ENCODE measurements around the gene PLA2G3.
"Not testable (repeated sequence)": the region's sequence is repeated elsewhere in the genome, so short reads cannot be mapped to it uniquely, and the experiment has no call there.

Gene PLA2G3

GRCh38 chr22:31122196-31122531 lies 18.1 kb downstream of the PLA2G3 start:
- no peak for DNase-seq

DNA sequence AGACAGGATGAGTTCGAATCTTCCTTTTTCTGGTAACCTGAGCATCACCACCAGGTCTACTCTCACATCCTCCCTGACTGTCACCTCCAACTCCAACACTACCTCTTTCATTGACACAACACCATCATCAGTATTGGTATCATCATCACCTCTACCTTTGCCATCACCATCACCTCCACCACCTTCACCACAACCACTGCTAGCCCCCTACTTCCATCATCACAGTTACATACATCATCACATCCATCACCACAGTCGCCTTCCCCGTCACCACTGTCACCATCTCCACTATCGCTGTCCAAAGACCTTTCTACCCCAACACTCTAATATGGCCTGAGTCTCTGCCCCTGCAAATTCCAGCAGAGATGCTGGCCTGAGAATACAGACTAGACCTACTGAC lies 18.9 kb downstream of the PLA2G3 start:
- DNase-seq: no peak

GRCh38 chr22:31120642-31121041 lies 19.7 kb downstream of the PLA2G3 start:
- no peak for DNase-seq

- no peak for DNase-seq
Observed at GRCh38 chr22:31120230-31120629, 20.1 kb downstream of the PLA2G3 start.

DNA sequence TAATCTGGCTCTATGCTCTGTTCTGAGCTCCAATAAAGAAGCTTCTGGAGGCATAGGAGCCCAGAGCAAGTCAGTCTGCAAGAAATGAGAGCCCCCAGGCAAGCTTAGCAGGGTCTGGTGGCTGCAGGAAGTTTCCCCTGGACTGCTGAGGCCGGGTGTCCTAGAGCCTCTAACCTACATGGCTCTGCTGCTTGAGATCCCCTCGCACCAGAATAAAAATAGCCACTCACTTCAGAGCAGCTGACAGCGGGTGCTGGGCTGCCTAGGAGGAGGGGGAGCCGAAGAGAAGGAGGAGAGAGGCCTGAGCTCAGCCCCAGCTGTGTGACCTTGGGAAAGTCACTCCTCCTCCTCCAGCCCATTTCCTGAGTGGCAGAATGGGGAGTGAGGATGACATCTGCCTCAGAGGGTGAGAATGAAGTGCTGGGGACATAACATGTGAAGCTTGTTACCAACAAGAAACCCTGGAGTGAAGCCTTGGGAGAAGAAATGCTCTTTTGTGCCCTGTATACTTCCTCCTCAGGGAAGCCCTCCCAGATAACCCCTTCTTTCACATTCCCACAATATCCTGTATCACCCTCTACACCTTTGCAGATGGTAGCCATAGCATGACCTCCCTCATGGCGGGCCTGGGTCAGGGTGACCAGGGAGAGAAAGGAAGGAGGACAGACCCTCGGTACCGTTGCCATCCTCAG lies 21.1 kb downstream of the PLA2G3 start:
- no peak for DNase-seq

DNA sequence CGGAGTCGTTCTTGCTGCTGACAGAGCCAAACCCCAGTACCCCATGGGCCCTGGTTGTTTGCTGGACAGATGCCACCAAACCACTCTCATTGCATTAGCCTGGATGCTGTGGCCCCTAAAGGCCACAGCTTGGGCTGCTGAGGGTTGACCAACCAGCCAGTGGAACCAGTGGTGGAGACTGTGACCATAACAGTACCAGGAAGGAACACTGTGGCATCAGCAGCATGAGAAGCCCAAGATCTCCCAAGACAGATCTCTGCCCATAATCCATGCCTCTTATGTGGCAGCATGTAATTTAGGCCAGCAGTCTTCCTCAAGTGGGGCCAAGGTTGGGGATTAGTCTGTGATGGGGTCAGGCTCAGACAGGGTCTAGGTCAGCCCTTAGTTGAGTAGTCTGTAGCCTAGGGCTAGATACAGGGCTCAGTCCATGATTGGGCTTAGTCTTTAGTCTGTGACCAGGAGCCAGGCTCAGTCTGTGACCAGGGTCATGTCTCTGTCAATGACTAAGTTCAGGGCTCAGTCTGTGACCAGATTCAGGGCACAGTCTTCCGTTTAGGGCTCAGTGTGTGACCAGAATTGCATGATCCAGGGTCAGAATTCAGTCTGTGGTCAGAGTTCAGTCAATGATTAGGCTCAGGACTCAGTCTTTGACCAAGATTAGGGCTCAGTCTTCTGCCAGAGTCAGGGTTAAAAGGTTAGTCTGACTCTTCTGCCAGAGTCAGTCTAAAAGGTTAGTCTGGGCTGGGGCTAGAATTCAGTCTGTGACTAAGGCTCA lies 22.1 kb downstream of the PLA2G3 start:
- no peak for DNase-seq

GRCh38 chr22:31112547-31113091 lies 27.7 kb downstream of the PLA2G3 start:
- DNase-seq: not testable (repeated sequence)

DNA sequence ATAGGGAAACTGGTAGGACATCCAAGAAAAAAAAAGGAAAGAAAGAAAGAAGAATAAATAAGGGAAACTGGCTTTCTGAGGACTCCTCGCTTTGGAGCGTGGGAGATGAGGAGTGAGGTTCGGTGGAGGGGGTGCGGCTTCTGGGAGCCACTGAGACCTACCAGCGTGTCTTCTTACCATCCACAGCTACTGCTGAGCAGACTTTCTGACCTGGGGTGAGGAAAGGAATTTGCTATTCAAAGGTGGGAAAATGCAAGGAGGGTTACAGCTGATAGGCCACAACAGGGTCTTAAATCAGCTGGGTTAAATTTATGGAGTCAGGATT lies 32.5 kb downstream of the PLA2G3 start:
- no peak for DNase-seq

GRCh38 chr22:31107178-31107893 lies 33.0 kb downstream of the PLA2G3 start, which contains the start of gene SELENOM:
Gene SELENOM, minus strand, starts transcription at chr22:31107568. Its CDS starts 63 bp downstream, at chr22:31107505.
- no peak for DNase-seq

DNA sequence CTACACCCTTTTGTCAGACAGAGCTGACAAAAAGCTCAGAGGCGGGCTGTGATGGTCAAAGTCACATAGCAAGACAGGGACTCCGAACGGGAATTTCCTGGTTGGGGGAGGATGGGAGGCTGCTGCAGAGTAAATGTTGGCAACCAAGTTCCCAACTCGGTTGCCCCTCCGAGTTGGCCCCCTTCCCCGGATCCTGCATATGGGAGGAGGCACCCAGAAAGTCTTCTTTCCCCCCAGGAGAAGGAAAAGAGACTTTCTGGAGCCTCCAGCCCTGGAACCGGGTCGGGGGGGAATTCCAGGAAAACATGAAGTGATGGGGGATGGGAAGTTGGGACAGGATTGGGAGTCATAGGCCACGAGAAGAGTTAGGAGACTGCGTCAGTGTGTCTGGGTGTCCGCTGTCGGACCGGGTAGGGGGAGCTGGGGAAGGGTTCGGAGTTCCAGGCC lies 33.6 kb downstream of the PLA2G3 start:
- no peak for DNase-seq

DNA sequence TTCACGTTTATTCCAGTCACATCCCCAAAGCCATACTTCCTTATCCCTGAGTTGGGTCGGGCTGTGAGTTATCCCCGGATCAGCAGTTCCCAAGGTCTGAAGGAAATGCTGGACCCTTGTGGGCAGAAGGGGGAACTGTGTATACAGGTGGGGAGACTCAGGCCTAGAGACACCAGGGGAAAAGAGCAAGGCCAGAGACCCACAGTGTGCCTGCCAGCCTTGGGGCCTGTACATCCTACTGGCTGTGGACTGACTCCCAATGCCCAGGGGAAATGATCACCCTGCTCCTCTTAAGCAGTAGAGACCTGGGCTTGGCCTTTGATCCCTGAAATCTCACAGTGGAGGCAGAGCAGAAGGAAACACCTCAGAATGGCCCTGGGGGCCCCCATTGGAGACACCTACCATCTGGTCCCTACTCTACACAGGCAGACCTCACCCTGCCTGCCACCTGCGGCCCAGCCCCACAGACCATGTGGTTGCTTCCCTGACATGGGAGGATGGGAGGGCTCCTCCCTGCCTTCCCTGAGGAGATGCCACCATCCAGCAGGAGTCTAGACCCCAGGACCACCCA lies 34.2 kb downstream of the PLA2G3 start:
- no peak for DNase-seq

- no peak for DNase-seq
Observed at GRCh38 chr22:31105282-31105929, 34.9 kb downstream of the PLA2G3 start.

- DNase-seq: no peak
Observed at GRCh38 chr22:31104869-31105268, 35.4 kb downstream of the PLA2G3 start.

DNA sequence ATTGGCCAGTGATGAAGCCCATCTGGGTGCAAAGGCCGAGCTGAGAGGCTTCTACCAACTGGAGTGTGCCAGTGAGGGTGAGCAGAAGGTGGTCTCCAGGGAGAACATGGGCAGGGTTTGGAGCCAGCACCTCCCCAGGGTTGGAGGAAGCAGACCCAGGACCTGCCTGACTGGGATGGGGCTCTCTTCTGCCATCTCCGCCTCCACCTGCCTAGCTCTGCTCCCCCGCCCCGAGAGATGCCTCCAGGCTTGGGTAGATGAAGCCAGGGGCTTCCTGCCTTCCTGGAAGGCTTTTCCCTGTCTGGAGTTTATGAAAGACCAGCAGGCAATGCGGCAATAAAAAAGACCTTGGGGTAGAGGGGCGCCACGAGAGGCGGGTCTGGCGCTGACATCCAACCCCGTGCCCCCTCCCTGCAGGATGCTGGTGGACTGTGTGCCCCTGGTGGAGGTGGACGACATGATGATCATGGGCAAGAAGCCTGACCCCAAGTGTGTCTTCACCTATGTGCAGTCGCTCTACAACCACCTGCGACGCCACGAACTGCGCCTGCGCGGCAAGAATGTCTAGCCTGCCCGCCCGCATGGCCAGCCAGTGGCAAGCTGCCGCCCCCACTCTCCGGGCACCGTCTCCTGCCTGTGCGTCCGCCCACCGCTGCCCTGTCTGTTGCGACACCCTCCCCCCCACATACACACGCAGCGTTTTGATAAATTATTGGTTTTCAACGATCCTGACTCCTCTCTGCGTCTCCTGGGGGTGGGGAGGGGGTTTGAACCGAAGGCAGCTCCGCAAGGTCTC lies 36.2 kb downstream of the PLA2G3 start:
- DNase-seq: no peak

- DNase-seq: no peak
Observed at GRCh38 chr22:31103111-31103510, 37.2 kb downstream of the PLA2G3 start.

DNA sequence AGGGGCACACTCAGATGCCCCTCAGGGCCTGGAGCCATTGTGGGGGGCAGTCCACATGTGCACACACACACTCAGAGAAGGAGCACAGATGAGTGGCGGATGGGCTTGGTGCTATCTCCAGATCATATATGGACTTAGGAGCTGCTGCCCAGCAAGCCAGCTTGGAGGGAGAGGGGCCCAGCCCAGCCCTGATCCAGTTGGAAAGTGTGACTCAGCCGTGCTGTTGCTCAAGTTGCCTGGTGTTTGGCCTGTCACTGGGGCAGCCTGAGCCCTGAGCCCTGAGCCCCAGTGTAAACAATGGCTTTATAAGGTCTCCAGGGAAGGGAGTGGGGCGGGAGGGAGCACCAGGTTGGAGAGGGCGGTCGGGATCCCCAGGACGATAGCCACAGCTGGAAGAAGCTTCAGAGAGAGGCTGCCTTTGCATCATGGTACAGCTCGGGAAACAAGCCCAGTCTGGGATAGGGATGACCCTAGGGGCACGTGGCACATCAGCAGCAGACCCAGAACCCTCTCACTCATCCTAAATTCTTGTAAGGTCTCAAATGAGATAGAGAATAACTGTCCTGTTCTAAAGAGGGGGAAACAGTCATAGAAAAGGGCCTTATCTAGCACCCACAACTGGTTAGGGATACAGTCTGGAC lies 37.7 kb downstream of the PLA2G3 start:
- DNase-seq: no peak

DNA sequence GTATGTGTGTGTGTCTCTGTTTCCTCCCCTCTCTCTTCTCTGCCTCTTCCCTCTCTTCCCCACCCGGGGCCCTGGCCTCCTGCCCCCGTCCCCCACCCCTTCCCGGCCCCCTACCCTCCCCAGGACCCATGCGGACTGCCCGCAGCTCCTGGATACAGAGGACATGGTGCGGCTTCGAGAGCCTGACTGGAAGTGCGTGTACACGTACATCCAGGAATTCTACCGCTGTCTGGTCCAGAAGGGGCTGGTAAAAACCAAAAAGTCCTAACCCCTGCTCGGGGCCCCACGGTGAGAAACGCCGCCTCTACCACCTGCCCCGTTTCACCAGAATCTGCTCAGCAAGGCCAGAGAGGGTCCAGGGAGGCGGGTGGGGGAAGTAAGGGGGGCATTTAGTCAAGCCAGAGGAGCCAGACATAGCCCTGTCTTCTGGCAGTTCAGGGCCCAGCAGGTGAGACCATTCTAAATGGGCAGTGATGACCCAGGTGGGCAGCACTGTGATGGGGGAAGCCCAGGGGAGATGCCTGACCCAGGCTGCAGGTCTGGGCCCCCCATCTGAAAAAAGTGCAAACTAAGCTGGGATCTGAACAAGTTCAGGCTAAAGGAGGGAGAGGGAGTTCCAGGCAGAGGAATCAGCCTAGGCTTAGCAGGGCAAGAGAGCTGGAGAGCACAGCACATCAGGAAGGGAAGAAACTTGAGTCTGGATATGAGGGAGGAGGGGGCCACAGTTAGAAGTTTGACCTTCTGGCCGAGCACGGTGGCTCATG lies 39.4 kb downstream of the PLA2G3 start:
- no peak for DNase-seq

DNA sequence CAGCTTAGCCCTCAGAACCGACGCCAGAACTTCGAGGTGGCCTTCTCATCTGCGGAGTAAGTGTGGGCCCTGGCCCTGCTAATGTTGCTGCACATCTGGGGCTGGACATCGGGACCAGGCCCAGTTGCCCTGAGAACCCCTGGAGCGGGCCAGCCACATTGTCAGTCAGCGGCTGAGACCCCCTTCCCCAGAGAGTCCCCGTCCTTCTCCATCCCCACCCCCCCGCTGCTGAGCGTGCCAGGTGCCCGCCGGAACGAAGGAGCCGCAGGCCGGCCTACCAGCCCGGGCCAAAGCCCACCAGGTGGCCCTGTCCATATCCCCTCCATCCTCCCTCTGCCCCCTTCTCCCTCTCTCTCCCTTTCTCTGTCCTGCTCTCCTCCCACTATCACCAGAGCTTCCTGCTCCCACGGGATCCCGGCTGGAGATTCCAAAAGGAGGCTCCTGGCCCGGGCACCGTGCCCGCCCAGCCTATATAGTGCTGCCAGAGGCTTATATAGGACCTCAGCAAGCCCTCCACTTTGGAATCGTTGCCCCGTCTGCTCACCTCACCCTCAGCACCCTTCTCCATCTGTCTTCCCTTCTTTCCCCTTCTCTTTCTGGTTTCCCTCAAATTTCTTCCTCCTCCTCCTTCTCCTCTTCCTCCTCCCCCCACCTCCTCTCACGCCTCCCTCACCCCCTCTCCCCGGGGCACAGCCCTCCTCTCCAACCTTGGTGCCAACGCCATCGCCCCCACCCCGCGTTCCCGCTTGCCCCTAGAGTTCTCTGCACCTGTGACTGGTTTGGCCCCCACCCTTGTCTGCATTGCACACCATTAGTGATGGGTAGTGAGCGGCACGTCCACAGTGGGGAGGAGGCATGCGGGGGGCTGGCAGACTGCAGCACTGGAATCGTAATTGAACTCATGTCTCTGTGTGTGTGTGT lies 40.2 kb downstream of the PLA2G3 start:
- DNase-seq: no peak

GRCh38 chr22:31099386-31099785 lies 40.9 kb downstream of the PLA2G3 start:
- no peak for DNase-seq

Data from GF-D8 (cell line).